GM18858 (cell line): ENCODE measurements around the gene TM4SF1.

Experiments
- ATAC-seq: cut with Tn5 transposase; IDR thresholded peaks from one replicate; pipeline ENCODE4 v1.9.1; 2021; ENCODE audit not compliant: unreplicated experiment

Gene TM4SF1

DNA sequence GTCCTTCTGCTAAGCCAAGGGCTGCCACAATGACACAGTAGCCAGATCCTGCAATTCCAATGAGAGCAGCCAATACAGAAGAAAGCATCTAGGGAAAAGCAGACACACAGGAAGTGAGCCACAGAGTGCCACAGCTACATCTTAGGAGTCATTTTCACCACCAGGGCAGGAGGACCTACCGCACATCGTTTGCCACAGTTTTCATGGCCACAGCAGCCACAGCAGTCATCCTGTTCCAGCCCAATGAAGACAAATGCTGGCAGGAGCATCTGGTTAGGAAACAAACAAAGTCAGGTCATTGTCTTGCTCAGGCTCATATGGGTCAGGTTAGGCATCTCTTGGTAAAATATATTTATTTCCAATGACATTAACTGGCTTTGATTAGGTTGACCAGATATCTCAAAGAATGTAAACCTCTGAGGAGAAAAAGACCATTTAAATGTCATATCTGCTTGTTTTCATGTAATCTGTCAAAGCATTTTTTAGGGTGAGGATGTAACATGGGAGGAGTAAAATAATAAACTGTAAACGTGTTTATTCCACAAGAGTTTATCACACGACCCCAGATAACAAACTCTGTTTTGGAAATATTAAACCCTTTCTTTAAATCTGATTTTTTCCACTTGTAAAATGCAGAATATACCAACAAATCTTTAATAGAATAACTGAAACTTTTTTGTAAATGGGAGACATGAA lies 1.8 kb downstream of the TM4SF1 start:
- no peak for ATAC-seq

DNA sequence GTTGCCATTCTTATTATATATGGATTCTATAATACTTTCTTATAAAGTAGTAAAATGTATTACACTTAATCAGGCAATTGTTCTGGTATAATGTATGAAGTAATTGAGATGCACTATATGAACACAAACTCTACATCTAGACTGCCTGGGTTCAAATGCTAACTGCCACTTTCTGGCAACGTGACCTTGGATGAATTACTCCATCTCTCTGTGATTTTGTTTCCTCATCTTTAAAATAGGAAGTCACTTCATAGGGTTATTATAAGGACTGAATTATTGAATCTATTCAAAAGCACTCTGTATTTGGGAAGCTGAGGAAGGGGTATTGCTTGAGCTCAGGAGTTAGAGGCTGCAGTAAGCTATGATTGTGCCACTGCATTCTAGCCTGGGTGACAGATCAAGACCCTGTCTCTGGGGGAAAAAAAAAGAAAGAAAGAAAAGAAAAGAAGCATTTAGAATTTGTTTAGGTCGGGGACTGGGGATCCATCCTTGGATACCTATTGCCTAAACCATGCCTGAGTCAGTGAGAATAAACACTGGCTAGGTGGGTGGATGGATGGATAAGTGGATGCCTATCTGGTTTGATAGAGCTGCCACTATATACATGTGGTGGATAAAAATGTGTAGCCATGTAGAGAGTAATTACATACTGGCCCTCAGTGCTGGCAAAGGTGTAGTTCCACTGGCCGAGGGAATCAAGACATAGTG lies 2.5 kb downstream of the TM4SF1 start:
- ATAC-seq = no peak

DNA sequence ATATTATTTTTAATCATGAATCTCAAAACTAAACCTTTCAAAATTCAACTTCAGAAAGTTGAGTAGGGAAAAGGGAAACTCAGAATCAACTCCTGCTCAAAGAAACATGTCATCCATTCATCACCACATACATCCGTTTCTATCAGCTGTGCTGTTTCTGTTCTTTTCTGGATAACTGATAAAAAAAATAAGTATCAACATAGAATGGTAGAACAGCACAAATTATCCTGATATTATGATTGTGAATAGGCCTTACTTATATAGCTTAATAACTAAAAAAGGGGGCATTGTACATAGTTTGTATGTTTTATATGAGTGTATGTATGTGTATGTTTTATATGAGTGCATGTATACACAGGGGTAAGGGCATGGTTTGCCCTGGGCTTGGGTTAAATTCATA lies 3.1 kb downstream of the TM4SF1 start:
- no peak for ATAC-seq

DNA sequence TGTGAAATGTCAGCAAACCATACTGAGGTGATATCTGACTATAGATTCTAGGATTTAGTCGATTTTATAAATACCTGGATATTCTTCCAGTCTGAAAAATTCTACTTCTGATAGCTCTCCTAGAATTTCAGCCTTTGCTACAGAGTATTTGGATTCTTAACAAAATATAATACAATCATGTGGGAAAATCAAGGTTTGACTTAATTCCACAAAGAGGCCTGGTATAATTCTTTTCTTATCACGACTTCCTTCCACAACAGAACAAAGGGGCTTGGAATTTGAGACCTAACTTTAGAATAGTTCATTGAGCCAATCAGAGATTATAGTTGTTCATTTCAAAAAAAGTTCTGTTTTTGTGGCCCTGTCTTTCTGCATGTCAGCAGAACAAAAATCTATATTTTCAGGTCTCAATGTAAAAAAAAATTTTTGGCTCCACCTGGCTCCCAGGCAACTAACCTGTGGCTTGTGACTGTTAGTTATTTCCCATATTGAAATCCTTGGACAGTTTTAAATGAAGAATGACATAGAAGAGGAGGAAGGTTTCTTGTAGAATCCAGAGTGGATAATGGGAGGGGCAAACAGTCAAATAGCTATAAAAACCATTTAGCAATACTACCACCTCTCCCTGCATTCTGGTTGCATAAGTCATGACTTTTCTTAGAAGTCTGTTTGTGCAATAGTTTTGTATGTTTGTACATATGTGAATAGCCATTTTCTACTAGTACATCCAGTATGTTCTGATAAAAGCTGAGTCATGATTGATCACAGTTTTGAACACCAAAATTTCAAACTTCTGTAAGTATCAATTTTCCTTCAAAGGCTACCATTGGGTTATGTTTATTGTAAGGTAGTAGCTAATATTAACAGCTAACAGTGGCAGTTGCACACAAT lies 4.0 kb downstream of the TM4SF1 start:
- no peak for ATAC-seq

DNA sequence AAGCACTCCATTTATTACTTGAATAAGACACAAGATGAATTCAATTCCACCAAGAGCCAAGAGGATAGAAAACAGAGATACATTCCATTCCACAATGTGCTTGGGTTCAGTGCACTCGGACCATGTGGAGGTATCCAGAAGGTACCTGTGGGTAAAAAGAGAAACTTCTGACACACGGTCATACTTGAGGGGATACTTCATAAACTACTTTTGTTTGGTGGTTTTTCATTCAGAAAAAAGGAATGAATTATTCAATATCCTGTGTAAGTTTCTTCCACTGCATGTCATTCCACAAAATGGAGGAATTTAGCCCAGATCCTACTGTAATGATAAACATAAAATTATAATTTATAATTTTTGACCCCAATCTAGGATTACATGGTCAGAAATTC lies 5.7 kb downstream of the TM4SF1 start:
- ATAC-seq = no peak

DNA sequence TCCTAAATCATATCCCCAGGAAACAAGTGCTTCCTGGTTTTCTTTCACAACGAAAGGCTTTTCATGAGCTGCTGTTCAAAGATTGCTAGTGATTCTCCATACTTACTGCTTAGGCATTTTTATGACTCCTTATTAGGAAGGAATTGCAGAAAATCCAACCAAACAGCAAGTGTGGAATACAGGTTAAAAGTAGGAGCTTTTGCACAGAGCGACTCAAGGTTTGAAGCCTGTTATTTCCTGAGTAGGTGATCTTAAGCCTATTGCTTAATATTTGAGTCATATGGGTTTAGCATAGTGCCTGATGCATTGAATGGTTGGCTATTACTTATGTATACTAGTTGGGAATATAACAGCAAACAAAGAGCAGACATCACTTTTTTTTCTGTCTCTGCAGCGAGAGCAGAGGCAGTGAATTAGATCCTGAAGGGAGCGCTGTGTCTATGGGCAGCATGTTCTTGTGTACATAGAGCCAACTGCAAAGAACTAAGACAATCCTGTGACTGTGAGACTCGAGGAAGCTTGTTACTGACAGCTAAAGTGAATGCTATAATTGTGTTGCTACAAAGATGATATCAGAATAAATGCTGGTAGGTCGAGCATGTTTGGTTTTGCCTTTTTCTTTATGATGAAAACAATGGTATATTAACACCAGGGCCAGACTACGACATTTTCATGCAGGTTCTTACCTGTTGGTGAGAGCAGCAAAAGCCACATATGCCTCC lies 6.3 kb downstream of the TM4SF1 start:
- no peak for ATAC-seq

DNA sequence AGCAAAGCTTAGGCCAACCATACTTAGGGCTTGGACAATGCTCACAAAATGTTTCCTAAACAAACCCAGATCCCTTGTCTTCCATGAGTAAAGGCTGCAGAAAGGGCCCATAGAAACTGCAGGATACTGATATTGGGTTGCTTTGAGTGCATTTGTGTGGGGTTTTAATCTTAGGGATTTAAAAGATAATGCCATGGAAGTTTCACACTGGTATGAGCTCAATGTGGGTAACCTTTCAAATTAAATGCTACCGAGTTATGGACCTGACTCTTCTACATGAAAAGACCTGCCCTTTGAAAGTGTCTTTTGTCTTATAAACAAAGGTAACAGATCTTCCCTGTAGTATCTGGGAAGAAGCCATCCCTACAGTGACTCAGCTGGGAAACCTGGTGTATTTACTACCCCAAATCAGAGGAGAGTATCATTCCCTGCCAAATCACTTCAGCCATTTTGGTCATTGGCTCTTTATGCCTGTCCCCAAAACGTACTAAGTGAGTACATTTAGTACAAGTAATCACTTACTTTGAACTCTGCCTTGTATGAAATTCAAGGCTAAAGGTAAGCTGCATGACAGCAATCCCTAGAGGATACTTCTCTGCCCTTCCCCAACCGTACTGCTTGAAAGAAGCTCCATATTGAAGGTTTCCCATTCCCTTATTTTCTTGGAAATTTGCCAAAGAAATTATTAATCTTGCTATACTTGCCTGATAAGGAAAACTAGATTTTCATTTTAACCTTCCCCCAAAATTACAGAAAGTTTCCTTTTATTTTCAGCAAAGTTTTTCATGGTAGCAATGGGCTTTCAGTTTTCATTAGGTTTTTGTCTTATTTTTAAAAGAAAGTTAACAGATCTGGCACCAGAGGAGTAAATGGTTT lies 7.2 kb downstream of the TM4SF1 start:
- ATAC-seq = no peak

DNA sequence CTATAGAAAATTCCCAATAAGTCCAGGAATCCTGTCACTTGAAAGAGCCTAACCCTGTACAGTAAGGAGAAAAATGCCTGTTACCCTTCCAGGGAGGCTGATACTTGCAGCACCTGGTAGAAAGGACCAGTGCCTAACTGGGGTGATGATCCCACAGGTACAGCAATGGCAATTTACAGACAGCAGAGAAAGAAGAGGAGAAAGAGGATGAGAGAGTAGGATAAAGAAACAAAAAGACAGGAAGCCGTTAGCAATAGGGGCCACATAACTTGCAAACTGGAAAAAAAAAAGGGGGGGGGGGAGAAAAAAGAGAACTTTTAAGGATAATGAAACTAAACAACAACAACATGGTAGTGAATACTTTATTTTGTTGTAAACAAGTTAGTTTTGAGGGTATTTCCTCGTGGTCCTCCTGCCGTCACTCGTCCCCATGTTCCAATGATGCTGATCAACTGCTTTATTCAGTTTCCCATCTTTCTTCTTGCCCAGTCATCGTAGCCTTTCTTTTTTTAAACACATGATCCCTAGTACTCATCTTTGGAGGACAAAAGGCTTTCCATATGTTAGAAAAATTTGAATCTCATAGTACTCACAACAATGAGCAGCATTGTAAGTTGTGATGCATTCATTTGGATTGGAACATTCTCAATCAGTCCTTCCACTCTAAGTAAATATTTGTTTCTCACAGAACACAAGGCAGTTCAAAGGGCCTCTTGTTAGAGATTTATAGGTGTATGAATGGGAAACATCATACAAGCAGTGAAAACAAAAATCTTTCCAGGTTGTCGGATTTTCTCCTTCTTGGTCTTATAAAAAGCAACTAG lies 8.6 kb downstream of the TM4SF1 start:
- no peak for ATAC-seq

DNA sequence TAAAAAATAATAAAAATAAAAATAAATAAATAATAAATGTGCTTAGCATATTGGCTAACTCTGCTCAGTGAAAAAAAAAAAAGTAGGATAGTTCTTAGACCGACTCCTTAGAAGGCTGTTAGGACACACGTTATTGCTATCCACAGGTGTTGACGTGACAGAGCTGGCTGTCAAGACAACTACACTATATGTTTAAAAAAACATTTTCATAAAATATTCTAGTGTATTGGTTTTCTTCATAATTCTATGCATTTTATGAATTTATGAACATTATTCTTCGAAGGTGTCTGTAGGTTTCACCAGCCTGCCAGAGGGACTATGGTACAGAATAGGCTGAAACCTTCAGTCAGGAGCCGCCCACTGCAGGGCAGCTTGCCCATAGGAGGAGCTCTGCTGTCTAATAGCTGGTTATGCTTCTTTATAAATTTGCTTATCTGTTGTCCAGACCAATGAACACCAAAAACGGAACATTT lies 9.2 kb downstream of the TM4SF1 start:
- no peak for ATAC-seq

DNA sequence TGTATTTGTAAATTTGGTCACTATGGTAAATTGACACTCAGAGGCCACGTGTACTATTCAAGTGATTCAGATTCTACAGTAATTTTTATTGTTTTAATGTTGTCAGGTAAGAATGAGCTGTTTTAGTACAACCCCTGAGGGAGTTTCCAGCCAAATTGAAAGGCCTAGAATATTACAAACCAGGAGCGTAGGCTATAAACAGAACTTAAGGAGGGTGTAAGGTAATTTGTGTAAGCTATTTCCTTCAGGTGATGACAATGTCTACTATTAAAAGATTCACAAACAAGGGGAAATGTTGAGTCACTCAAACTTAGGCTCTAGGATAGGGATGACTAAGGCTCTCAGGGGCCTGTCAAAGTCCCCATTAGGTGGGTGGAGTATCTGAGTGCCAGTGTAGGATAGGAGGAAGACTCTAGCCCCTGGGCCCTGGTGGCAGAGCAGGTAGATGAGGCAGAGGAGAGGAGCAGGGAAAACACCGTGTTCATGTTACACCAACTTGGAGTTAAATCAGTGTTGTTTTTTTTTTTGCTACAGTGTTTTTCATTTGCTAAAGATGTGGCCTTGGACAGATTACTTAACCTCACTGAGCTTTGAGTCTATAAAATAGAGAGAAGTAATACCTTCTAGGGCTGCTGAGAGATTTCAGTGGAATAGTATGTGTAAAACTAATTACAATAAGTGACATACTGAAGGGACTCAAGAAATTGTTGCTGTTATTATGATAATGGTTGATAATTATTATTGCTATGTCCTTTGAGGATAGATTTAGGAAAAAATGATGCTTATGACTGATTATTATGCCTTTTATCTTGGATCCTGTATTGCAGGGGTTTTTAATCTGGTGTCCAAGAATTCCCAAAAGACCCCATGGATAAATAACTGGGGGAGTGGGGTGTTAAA lies 10.3 kb downstream of the TM4SF1 start:
- ATAC-seq = no peak

DNA sequence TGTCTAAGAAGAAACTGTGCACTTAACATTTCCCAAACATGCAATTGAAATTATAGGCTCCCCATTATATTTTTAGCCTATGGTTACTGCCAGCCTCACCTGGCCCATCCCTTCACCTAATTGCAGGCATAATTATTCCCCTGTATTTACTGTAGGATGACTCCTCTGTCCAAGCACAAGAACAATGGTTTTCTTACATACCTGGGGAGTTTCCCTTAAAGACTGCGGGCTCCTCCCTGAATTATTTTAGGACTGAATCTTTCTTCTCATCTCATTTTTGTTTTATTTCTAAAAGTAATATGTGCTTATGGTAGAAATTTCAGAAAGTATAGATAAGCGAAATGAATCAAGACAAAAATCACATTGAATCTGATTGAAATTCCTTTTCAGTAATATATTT lies 11.4 kb downstream of the TM4SF1 start:
- ATAC-seq = no peak

DNA sequence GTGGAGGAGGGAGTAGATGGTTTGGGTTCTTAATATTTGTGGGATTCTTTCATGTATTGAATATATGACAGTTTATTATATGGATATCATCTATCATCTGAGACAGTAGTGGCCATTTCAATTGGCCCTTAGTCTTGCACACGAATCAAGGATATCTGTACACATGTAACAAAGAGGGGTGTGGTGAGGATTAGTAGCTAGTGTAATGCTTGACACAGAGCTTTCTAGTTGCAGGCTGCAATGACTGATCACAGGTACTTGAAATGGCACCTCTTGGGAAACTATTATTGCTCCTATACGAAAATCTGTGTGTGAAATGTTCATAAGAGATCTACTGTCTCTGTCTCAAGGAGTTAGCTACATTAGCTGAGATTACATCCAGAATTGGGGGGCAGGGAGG lies 12.8 kb downstream of the TM4SF1 start:
- ATAC-seq = no peak

DNA sequence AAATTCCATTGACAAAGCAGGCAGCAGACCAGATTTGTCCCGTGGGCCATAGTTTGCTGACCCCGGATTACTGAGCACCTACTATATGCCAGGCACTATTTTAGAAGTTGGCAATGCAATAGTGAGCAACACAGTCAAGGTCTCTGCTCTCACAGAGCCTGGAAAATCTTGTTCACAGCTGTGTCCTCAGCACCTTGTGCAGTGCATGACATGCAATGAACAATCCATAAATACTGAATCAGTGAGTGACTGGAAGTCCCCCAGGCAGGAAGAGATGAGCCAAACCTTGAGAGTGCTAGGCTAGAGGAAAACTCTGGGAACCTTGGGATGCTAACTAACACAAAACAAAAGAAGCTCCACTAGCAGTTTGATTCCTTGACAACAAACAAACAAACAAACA lies 14.4 kb downstream of the TM4SF1 start:
- ATAC-seq = no peak

DNA sequence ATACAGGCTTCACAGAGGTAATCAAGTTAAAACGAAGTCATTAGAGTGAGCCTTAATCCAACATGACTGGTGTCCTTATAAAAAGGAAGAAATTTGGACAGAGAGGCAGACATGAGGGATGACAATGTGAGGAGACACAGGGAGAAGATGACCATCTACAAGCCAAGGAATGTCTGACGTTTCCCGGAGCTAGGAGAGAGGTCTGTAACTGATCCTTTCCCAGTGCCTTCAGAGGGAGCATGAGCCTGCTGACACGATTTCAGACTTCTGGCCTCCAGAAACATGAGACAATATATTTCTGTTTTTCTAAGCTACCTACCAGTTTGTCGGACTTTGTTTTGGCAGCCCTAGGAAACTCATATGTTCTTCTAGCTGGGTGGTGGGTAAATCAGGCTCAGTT lies 15.1 kb downstream of the TM4SF1 start:
- ATAC-seq = no peak

DNA sequence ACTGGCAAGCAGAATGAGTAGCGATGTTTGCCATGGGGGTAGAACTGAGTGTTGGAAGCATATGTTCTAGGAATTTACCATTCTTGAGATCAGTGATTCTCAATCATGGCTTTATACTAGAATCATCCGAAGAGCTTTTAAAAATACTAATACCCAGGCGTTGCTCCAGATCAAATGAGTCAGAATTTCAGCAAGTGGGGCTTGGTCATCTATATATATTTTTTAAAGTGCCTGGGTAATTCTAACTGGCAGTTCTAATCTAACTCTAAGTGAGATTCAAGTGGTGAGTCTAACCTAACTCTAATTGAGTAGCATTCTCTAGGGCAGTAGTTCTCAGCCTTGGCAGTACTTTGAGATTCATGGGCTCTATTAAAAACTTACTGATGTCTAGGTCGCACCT lies 20.8 kb downstream of the TM4SF1 start:
- no peak for ATAC-seq

DNA sequence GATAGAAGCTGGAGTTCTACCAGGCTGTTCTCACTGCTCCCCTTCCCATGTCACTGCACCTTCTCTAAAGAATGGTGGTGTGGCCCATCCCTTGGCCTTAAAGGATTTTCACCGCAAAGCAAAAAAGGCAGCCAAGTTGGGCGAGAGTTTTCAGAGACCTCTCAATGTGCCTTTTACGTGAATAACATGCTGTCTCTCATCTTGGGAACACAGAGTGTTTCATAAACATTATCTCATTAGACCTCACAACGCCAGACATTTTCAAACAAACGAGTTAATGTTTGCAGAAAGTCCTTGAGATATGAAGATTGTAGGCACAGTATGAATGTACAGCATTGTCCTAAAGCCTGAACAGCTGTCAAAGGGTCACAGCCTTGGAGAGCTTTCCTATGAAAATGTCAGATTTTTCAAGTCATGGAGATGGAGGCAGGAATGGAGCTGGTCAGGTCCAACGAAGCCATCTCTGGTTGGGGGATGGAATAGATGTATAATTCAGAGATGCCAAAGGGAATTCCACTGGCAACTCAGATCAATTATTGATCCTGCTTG lies 21.3 kb downstream of the TM4SF1 start:
- no peak for ATAC-seq

DNA sequence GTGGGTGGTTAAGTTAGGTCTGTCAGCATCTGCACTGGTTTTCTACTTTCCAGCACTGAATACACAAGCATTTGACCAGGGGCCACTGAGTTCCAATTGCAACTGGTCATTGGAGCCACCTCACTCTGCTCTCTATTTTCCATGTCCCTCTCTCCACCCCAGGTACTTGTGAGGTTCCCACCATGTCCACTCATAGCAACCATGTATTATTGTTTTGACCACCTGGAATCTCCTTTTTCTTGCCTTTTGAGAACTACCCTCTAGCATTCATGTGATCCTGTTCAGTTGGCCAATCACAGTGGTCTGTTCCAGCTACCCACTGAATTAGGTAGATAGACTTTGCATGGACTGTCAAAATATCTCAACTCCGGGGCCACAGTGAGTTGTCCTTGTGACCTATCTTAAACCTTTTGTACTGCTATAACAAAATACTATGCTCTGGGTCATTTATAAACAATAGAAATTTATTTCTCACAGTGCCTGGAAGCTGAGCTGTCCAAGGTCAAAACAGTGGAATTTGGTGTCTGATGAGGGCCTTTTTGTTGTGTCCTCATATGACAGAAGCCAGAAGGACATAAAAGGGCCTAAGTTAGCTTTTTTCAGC lies 23.8 kb downstream of the TM4SF1 start:
- no peak for ATAC-seq

DNA sequence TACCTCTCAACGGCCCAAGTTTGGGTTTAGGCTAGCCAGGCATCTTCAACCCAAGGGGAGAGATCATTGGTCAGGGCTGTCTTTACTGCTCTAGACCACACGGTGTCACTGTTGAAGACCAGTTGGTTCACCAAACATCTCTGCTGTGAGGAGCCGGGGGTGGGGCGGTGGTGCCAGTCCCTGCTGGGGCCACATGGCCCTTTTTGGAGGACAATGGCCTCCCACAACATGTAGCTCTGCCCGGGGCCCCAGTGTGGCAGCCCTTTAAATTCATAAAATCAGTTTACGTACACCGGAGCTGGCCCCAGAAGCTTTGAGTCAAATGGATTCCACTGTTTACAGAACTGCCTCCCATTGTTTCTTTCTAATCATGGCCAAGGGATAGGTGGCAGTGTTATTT lies 24.9 kb downstream of the TM4SF1 start:
- ATAC-seq = peak; percentile 91
